ENCODE measurements around the gene FAM13C.

FAM13C gene

DNA sequence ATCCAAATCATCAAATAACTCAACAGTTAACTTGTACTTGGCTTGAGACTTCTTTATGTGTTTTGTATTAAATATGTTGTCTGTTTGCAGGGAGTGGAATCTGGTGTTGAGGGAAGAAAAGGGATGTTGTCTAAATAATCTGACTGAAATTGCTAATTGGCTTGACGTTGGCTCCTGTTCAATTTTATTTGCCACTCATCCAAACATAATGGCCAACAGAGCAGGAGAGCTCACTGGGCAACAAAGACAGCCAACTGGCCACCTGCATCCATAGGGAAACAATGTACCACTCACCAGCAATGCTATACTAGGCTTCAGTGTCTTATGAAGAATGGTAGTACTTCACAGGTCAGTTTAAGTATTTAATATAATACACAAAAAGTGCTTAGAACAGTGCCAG lies 80.5 kb downstream of the FAM13C start:
- Histone ChIP-seq H3K4me3 (ENCODE audit: low read length) (no peak overlapping the region), H3K4me1 (ENCODE audit: control insufficient read depth, low read depth, low read length) (no peaks in the 10 kb centered on the region), H3K79me2 (ENCODE audit: control insufficient read depth, insufficient read depth, low read length) (no peaks in the 10 kb centered on the region), H3K18ac (ENCODE audit: low read length) (no peak overlapping the region), H2BK5ac (ENCODE audit: low read length) (no peak overlapping the region), H3K27ac (ENCODE audit: low read depth, low read length) (no peak overlapping the region), H3K27me3 (ENCODE audit: insufficient read depth, low read length, poor library complexity) (no peaks in the 10 kb centered on the region), H3K9ac (ENCODE audit: low read length) (no peak overlapping the region), H3K36me3 (ENCODE audit: control insufficient read depth, insufficient read depth, low read length) (no peaks in the 10 kb centered on the region), H3K4ac (ENCODE audit: low read depth, low read length) (no peak overlapping the region), H3K23ac (ENCODE audit: low read length) (no peak overlapping the region), H3K4me2 (ENCODE audit: low read length) (no peak overlapping the region), H2AK5ac (ENCODE audit: low read length) (no peak overlapping the region), H3K79me1 (ENCODE audit: low read length) (no peaks in the 10 kb centered on the region), H2BK120ac (ENCODE audit: low read depth, low read length) (no peak overlapping the region), H4K5ac (ENCODE audit: low read length) (no peak overlapping the region), H4K8ac (ENCODE audit: low read depth, low read length) (no peak overlapping the region), H2BK15ac (replicated peaks; ENCODE audit: low read depth) (no peak overlapping the region), H3K56ac (ENCODE audit: low read length) (no peak overlapping the region)
- WGBS (ENCODE audit: extremely low coverage, insufficient coverage, low lambda C conversion rate) = no CpG with 5 or more reads among the region's 1 CpG
- DNase-seq = no peak

DNA sequence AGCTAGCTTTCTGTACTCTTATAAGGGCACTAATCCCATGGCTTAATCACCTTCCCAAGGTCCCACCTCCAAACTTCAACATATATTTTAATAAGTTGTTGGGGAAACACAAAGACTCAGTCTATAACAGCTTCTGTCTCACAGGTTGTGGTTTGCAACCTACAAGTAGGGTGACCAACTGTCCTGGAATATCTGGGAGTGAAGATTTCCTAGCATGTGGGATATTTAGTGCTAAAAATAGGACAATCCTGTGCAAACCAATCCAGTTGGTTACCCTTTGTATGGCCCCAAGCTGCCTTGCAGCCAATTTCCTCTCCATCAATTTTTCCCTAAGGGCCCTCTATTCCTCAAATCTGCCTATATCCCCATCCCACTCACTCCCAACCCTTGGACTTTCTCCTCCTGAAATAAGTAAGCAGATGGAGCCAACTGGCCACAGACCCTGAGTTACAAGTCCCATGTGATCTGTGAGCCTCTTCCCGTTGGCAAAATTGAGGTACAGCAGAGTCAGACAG lies 82.3 kb downstream of the FAM13C start:
- Histone ChIP-seq H2AK5ac (ENCODE audit: low read length) (no peak overlapping the region), H4K8ac (ENCODE audit: low read depth, low read length) (no peak overlapping the region), H3K4me2 (ENCODE audit: low read length) (no peak overlapping the region), H4K5ac (ENCODE audit: low read length) (no peak overlapping the region), H3K4me1 (ENCODE audit: control insufficient read depth, low read depth, low read length) (no peaks in the 10 kb centered on the region), H3K36me3 (ENCODE audit: control insufficient read depth, insufficient read depth, low read length) (no peaks in the 10 kb centered on the region), H2BK120ac (ENCODE audit: low read depth, low read length) (no peak overlapping the region), H3K9ac (ENCODE audit: low read length) (no peak overlapping the region), H3K23ac (ENCODE audit: low read length) (no peak overlapping the region), H3K79me1 (ENCODE audit: low read length) (no peaks in the 10 kb centered on the region), H3K18ac (ENCODE audit: low read length) (no peak overlapping the region), H2BK15ac (replicated peaks; ENCODE audit: low read depth) (no peak overlapping the region), H3K4ac (ENCODE audit: low read depth, low read length) (no peak overlapping the region), H3K27ac (ENCODE audit: low read depth, low read length) (no peak overlapping the region), H3K27me3 (ENCODE audit: insufficient read depth, low read length, poor library complexity) (no peaks in the 10 kb centered on the region), H3K56ac (ENCODE audit: low read length) (no peak overlapping the region), H2BK5ac (ENCODE audit: low read length) (no peak overlapping the region), H3K4me3 (ENCODE audit: low read length) (no peak overlapping the region), H3K79me2 (ENCODE audit: control insufficient read depth, insufficient read depth, low read length) (no peaks in the 10 kb centered on the region)
- WGBS (ENCODE audit: extremely low coverage, insufficient coverage, low lambda C conversion rate) = no CpG with 5 or more reads among the region's 1 CpG
- no peak for DNase-seq

DNA sequence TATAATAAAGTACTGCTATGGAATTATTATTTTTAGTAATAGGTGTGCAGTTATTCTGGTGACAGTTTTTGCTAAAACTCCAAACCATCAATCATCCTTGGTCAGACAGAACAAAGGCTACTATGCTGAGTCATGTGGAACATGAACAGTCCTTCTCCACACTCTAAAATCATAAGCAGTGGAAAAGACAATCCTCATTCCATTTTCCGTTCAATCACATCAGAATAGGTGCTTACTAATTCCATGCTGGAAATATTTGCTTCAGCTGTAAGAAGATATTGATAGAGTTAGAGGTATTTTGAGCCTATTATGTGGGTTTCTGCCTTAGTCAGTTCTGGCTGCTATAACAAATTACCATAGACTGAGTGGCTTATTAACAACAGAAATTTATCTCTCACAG lies 82.9 kb downstream of the FAM13C start:
- H3K79me1 ChIP-seq (ENCODE audit: low read length) = no peaks in the 10 kb centered on the region
- H2BK120ac ChIP-seq (ENCODE audit: low read depth, low read length) = no peak overlapping the region
- no CpG with 5 or more reads among the region's 1 CpG for WGBS (ENCODE audit: extremely low coverage, insufficient coverage, low lambda C conversion rate)
- H3K79me2 ChIP-seq (ENCODE audit: control insufficient read depth, insufficient read depth, low read length) = no peaks in the 10 kb centered on the region
- DNase-seq = no peak
- no peak overlapping the region for H3K23ac ChIP-seq (ENCODE audit: low read length)
- H2BK15ac ChIP-seq (replicated peaks; ENCODE audit: low read depth) = no peak overlapping the region
- H3K4me3 ChIP-seq (ENCODE audit: low read length) = no peak overlapping the region
- no peak overlapping the region for H4K8ac ChIP-seq (ENCODE audit: low read depth, low read length)
- no peak overlapping the region for H2AK5ac ChIP-seq (ENCODE audit: low read length)
- H2BK5ac ChIP-seq (ENCODE audit: low read length) = no peak overlapping the region
- no peak overlapping the region for H4K5ac ChIP-seq (ENCODE audit: low read length)
- no peak overlapping the region for H3K9ac ChIP-seq (ENCODE audit: low read length)
- no peaks in the 10 kb centered on the region for H3K27me3 ChIP-seq (ENCODE audit: insufficient read depth, low read length, poor library complexity)
- H3K4me1 ChIP-seq (ENCODE audit: control insufficient read depth, low read depth, low read length) = no peaks in the 10 kb centered on the region
- H3K4ac ChIP-seq (ENCODE audit: low read depth, low read length) = no peak overlapping the region
- no peak overlapping the region for H3K56ac ChIP-seq (ENCODE audit: low read length)
- H3K18ac ChIP-seq (ENCODE audit: low read length) = no peak overlapping the region
- no peak overlapping the region for H3K4me2 ChIP-seq (ENCODE audit: low read length)
- no peaks in the 10 kb centered on the region for H3K36me3 ChIP-seq (ENCODE audit: control insufficient read depth, insufficient read depth, low read length)
- no peak overlapping the region for H3K27ac ChIP-seq (ENCODE audit: low read depth, low read length)

DNA sequence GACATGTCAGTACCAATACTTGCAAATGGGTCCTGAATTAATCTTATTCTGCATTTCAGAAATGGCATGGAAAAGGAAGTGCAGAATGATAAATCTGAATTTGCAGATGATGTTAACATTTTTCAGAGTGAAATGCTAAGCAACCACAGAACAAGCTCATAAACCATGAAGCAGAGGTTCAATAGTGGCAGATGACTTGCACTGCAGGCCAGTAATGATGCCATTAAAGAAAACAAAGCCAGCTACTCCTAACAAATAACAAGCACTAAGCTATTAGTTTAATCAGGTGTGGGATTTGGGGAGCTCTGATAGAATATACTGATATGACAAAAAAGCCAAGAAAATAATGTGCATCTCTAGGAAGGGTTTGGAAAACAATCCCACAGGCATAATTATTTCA lies 85.4 kb downstream of the FAM13C start:
- Histone ChIP-seq H3K23ac (ENCODE audit: low read length) (no peak overlapping the region), H2BK15ac (replicated peaks; ENCODE audit: low read depth) (no peak overlapping the region), H3K79me2 (ENCODE audit: control insufficient read depth, insufficient read depth, low read length) (no peaks in the 10 kb centered on the region), H3K18ac (ENCODE audit: low read length) (no peak overlapping the region), H3K27ac (ENCODE audit: low read depth, low read length) (no peak overlapping the region), H4K8ac (ENCODE audit: low read depth, low read length) (no peak overlapping the region), H3K36me3 (ENCODE audit: control insufficient read depth, insufficient read depth, low read length) (no peaks in the 10 kb centered on the region), H3K4me3 (ENCODE audit: low read length) (no peak overlapping the region), H3K4ac (ENCODE audit: low read depth, low read length) (no peak overlapping the region), H3K79me1 (ENCODE audit: low read length) (no peaks in the 10 kb centered on the region), H4K5ac (ENCODE audit: low read length) (no peak overlapping the region), H3K56ac (ENCODE audit: low read length) (no peak overlapping the region), H3K4me1 (ENCODE audit: control insufficient read depth, low read depth, low read length) (no peaks in the 10 kb centered on the region), H3K27me3 (ENCODE audit: insufficient read depth, low read length, poor library complexity) (no peaks in the 10 kb centered on the region), H2BK5ac (ENCODE audit: low read length) (no peak overlapping the region), H3K9ac (ENCODE audit: low read length) (no peak overlapping the region), H2BK120ac (ENCODE audit: low read depth, low read length) (no peak overlapping the region), H2AK5ac (ENCODE audit: low read length) (no peak overlapping the region), H3K4me2 (ENCODE audit: low read length) (no peak overlapping the region)
- no peak for DNase-seq

DNA sequence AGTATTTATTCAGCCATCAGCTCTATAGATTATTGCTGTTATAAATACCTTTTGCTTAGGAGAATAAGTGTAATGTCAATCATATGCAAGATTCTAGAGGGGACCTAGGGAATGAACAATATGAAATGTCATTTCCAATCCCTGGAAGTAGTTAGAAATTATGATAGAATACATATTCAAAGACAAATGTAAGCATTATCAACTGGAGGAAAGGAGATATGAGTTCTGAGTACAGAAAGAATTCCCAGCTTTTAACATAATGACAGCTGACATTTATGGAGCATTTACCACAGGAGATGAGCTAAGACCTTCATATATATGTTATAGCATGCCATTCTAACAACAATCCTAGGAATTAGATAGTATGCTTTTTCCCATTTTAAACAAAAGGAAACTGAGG lies 86.2 kb downstream of the FAM13C start:
- Histone ChIP-seq H3K4ac (ENCODE audit: low read depth, low read length) (no peak overlapping the region), H2BK120ac (ENCODE audit: low read depth, low read length) (no peak overlapping the region), H3K9ac (ENCODE audit: low read length) (no peak overlapping the region), H3K4me3 (ENCODE audit: low read length) (no peak overlapping the region), H2BK15ac (replicated peaks; ENCODE audit: low read depth) (no peak overlapping the region), H2AK5ac (ENCODE audit: low read length) (no peak overlapping the region), H3K4me2 (ENCODE audit: low read length) (no peak overlapping the region), H3K36me3 (ENCODE audit: control insufficient read depth, insufficient read depth, low read length) (no peaks in the 10 kb centered on the region), H4K8ac (ENCODE audit: low read depth, low read length) (no peak overlapping the region), H3K79me2 (ENCODE audit: control insufficient read depth, insufficient read depth, low read length) (no peaks in the 10 kb centered on the region), H3K4me1 (ENCODE audit: control insufficient read depth, low read depth, low read length) (no peaks in the 10 kb centered on the region), H3K27ac (ENCODE audit: low read depth, low read length) (no peak overlapping the region), H3K23ac (ENCODE audit: low read length) (no peak overlapping the region), H2BK5ac (ENCODE audit: low read length) (no peak overlapping the region), H3K18ac (ENCODE audit: low read length) (no peak overlapping the region), H3K27me3 (ENCODE audit: insufficient read depth, low read length, poor library complexity) (no peaks in the 10 kb centered on the region), H3K79me1 (ENCODE audit: low read length) (no peaks in the 10 kb centered on the region), H3K56ac (ENCODE audit: low read length) (no peak overlapping the region), H4K5ac (ENCODE audit: low read length) (no peak overlapping the region)
- no peak for DNase-seq

DNA sequence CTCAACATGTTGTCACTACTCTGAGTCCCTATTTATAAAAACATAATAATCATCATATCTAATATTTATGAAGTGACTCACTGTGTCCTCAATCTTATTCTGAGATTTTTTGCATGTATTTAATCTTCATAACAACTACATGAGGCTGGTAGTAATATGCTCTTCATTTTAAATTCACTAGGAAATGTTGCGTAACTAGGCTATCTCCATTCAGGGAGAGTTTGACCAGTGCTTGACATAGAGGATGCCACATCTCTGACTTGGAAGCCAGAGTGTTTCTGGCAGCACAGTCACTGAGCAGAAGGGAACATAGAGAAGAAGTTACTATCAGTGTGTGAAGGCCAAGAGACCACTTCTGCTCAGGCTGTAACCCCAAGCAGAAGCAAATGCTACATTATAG lies 88.9 kb downstream of the FAM13C start:
- WGBS (ENCODE audit: extremely low coverage, insufficient coverage, low lambda C conversion rate) = no CpG with 5 or more reads among the region's 1 CpG

More for the DNA sequence above, 88.9 kb downstream of the FAM13C start:
- H2BK15ac ChIP-seq (replicated peaks; ENCODE audit: low read depth) = no peak overlapping the region
- H3K4ac ChIP-seq (ENCODE audit: low read depth, low read length) = no peak overlapping the region
- H3K27me3 ChIP-seq (ENCODE audit: insufficient read depth, low read length, poor library complexity) = no peaks in the 10 kb centered on the region
- no peak overlapping the region for H3K27ac ChIP-seq (ENCODE audit: low read depth, low read length)
- H2BK120ac ChIP-seq (ENCODE audit: low read depth, low read length) = no peak overlapping the region
- no peak overlapping the region for H2AK5ac ChIP-seq (ENCODE audit: low read length)
- H3K4me1 ChIP-seq (ENCODE audit: control insufficient read depth, low read depth, low read length) = no peaks in the 10 kb centered on the region
- no peaks in the 10 kb centered on the region for H3K36me3 ChIP-seq (ENCODE audit: control insufficient read depth, insufficient read depth, low read length)
- H3K4me2 ChIP-seq (ENCODE audit: low read length) = no peak overlapping the region
- no peaks in the 10 kb centered on the region for H3K79me1 ChIP-seq (ENCODE audit: low read length)
- no peak overlapping the region for H3K4me3 ChIP-seq (ENCODE audit: low read length)
- no peak for DNase-seq
- no peak overlapping the region for H3K18ac ChIP-seq (ENCODE audit: low read length)
- H3K79me2 ChIP-seq (ENCODE audit: control insufficient read depth, insufficient read depth, low read length) = no peaks in the 10 kb centered on the region
- H4K8ac ChIP-seq (ENCODE audit: low read depth, low read length) = no peak overlapping the region
- H4K5ac ChIP-seq (ENCODE audit: low read length) = no peak overlapping the region
- H3K23ac ChIP-seq (ENCODE audit: low read length) = no peak overlapping the region
- H2BK5ac ChIP-seq (ENCODE audit: low read length) = no peak overlapping the region
- H3K56ac ChIP-seq (ENCODE audit: low read length) = no peak overlapping the region
- H3K9ac ChIP-seq (ENCODE audit: low read length) = no peak overlapping the region
